Measurements from ENCODE around the gene WFDC1.
"Not testable (repeated sequence)": the region's sequence is repeated elsewhere in the genome, so short reads cannot be mapped to it uniquely, and the experiment has no call there.

- not testable (repeated sequence) for TF ChIP-seq CTCF (IDR thresholded peaks at IDR 0.05); GATA2 (CRISPR knock-in tag; IDR thresholded peaks at IDR 0.05); YY1 (IDR thresholded peaks at IDR 0.05; ENCODE audit: low read depth); SIN3A (IDR thresholded peaks at IDR 0.05; ENCODE audit: borderline replicate concordance, low read depth, low read length)
- TF ChIP-seq, protein P1, sequence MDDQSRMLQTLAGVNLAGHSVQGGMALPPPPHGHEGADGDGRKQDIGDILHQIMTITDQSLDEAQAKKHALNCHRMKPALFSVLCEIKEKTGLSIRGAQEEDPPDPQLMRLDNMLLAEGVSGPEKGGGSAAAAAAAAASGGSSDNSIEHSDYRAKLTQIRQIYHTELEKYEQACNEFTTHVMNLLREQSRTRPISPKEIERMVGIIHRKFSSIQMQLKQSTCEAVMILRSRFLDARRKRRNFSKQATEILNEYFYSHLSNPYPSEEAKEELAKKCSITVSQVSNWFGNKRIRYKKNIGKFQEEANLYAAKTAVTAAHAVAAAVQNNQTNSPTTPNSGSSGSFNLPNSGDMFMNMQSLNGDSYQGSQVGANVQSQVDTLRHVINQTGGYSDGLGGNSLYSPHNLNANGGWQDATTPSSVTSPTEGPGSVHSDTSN (IDR thresholded peaks at IDR 0.05): not testable (repeated sequence)
- TF ChIP-seq, protein P2, sequence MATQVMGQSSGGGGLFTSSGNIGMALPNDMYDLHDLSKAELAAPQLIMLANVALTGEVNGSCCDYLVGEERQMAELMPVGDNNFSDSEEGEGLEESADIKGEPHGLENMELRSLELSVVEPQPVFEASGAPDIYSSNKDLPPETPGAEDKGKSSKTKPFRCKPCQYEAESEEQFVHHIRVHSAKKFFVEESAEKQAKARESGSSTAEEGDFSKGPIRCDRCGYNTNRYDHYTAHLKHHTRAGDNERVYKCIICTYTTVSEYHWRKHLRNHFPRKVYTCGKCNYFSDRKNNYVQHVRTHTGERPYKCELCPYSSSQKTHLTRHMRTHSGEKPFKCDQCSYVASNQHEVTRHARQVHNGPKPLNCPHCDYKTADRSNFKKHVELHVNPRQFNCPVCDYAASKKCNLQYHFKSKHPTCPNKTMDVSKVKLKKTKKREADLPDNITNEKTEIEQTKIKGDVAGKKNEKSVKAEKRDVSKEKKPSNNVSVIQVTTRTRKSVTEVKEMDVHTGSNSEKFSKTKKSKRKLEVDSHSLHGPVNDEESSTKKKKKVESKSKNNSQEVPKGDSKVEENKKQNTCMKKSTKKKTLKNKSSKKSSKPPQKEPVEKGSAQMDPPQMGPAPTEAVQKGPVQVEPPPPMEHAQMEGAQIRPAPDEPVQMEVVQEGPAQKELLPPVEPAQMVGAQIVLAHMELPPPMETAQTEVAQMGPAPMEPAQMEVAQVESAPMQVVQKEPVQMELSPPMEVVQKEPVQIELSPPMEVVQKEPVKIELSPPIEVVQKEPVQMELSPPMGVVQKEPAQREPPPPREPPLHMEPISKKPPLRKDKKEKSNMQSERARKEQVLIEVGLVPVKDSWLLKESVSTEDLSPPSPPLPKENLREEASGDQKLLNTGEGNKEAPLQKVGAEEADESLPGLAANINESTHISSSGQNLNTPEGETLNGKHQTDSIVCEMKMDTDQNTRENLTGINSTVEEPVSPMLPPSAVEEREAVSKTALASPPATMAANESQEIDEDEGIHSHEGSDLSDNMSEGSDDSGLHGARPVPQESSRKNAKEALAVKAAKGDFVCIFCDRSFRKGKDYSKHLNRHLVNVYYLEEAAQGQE (IDR thresholded peaks at IDR 0.05; ENCODE audit: low read depth, low read length): not testable (repeated sequence)
These were observed 42.6 kb downstream of the WFDC1 start for GRCh38 chr16:84337236-84337635.
